ENCODE measurements around the gene ABHD3.
A peak's percentile ranks its signal among the peaks of the same experiment; 100 is the strongest.
"Not testable (repeated sequence)": the region's sequence is repeated elsewhere in the genome, so short reads cannot be mapped to it uniquely, and the experiment has no call there.

ABHD3 gene

DNA sequence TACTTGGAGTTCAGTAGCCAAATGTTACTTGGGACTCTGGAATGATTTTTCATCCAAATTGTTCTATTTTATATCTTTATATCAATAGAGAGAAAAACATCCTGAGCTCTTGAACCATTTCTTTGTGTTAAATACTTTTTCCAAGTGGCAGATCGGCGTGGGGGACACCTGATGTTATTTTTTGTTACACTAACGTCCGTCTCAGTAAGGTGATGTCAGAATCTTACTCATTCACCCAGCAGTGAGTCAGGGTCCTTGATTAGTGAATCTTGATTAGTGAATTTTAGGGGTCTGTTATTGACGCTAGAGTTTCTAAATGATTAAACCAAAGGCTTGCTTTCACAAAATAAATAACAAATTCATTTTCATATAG lies 37.7 kb upstream of the ABHD3 start:
- Histone ChIP-seq H3K36me3 (no peaks in the 10 kb centered on the region), H3K27me3 (no peaks in the 10 kb centered on the region), H3K9me3 (no peaks in the 10 kb centered on the region), H3K4me3 (ENCODE audit: low read depth, low read length) (peak overlapping the region; percentile 73), H3K4me1 (no peaks in the 10 kb centered on the region)
- DNase-seq, result no peak
- TF ChIP-seq, protein P1, sequence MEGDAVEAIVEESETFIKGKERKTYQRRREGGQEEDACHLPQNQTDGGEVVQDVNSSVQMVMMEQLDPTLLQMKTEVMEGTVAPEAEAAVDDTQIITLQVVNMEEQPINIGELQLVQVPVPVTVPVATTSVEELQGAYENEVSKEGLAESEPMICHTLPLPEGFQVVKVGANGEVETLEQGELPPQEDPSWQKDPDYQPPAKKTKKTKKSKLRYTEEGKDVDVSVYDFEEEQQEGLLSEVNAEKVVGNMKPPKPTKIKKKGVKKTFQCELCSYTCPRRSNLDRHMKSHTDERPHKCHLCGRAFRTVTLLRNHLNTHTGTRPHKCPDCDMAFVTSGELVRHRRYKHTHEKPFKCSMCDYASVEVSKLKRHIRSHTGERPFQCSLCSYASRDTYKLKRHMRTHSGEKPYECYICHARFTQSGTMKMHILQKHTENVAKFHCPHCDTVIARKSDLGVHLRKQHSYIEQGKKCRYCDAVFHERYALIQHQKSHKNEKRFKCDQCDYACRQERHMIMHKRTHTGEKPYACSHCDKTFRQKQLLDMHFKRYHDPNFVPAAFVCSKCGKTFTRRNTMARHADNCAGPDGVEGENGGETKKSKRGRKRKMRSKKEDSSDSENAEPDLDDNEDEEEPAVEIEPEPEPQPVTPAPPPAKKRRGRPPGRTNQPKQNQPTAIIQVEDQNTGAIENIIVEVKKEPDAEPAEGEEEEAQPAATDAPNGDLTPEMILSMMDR (IDR thresholded peaks at IDR 0.05; ENCODE audit: low read depth, low read length), result no peak

DNA sequence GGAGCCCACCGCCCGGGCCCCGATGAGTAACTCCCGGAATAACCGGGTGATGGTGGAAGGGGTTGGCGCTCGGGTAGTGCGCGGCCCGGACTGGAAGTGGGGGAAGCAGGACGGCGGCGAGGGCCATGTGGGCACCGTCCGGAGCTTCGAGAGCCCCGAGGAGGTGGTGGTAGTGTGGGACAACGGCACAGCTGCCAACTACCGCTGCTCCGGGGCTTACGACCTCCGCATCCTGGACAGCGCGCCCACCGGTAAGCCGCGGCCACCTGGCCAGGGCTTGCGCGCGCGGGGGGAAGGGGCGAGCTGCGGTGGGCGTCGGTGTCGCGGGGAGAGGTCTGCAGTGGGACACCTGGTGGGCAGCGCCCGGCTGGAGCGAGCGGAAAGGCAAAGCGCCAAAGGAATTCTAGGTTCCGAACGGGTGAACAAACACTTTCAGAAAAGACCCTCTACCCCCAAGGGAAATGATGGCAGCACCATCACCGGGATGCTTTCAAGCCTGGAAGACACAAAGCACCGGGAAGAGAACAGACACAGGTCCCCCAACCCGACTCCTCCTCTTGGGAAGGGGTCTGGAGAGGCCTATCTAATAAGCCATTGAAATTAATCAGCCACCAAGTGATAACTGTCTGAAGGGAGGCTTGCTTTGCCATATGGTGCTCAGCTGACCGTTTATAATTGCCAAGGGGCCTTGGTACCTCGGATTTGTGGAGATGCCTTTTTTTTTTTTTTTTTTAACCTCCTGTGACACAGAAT lies 37.2 kb upstream of the ABHD3 start:
- Histone ChIP-seq H3K4me3 (ENCODE audit: low read depth, low read length) (peak overlapping the region; percentile 73), H3K36me3 (no peaks in the 10 kb centered on the region), H3K27me3 (no peaks in the 10 kb centered on the region), H3K4me1 (no peaks in the 10 kb centered on the region), H3K9me3 (no peaks in the 10 kb centered on the region)
- TF ChIP-seq, protein P1 (IDR thresholded peaks at IDR 0.05; ENCODE audit: low read depth, low read length), result no peak
- peak; percentile 43 for DNase-seq

DNA sequence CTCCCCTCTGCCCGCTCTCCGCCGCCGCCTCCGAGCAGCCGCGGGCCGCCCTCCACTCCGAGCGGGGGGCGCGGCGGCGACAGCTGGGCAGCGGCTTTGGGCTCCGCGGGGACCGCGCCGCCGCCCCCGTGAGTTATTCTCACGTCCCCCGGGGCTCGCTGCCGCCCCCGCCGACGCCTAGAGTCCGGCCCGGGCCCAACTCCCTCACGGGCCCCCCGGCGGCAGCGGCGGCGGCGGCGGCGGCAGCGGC lies 36.7 kb upstream of the ABHD3 start:
- Histone ChIP-seq H3K27me3 (no peaks in the 10 kb centered on the region), H3K4me1 (no peaks in the 10 kb centered on the region), H3K9me3 (no peaks in the 10 kb centered on the region), H3K36me3 (no peaks in the 10 kb centered on the region), H3K4me3 (ENCODE audit: low read depth, low read length) (peak overlapping the region; percentile 73)
- DNase-seq, result no peak
- TF ChIP-seq, protein P1 (IDR thresholded peaks at IDR 0.05; ENCODE audit: low read depth, low read length), result no peak

DNA sequence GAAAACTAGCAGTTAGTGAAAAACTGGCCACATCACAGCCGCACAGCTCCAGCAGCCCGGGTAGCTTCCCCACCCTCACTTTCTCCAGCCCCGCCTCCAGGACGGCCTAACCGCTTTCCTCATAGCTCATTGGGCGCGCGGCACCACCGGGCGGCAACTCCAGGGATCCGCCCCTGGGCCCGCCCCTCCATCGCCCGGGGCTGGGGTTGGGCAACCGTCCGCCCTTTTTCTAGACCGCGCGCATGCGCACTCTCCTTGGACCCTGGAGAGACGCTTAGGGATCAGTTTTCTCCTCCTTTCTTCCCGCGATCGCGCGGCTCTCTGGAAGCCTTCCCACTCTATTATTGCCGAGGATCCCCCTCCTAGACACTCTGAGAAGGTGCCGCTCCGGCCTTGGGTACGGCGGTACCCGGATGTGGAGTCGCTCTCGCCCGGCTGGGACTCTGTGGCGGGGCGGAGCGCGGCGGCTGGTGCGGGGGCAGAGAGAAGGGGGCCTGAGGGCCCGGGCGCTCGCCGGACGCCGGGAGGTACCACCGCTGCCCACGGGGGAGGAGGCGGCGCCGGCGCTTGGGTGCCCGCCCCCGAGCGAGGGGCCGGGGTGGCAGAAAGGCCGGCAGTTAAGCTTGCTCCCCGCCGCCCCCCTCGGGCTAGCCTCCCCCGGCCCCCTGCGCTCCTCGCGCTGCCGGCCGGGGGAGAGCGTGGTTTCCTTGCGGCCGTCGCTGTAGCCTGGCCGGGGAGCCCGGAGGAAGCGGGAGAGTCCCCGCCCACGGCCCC lies 36.2 kb upstream of the ABHD3 start, which contains the start of gene MIB1:
TSS of gene MIB1 (plus strand) at position 255 of the 774 bp plus-strand sequence. CDS start 792 bp downstream, outside the sequence.
- Histone ChIP-seq H3K4me3 (ENCODE audit: low read depth, low read length) (peak within 1 kb of the TSS; percentile 73), H3K36me3 (no peaks in the 10 kb centered on the region), H3K9me3 (no peaks in the 10 kb centered on the region), H3K27me3 (no peaks in the 10 kb centered on the region), H3K4me1 (no peaks in the 10 kb centered on the region)
- peak; percentile 95 for DNase-seq
- TF ChIP-seq, protein P1 (IDR thresholded peaks at IDR 0.05; ENCODE audit: low read depth, low read length), result no peak

DNA sequence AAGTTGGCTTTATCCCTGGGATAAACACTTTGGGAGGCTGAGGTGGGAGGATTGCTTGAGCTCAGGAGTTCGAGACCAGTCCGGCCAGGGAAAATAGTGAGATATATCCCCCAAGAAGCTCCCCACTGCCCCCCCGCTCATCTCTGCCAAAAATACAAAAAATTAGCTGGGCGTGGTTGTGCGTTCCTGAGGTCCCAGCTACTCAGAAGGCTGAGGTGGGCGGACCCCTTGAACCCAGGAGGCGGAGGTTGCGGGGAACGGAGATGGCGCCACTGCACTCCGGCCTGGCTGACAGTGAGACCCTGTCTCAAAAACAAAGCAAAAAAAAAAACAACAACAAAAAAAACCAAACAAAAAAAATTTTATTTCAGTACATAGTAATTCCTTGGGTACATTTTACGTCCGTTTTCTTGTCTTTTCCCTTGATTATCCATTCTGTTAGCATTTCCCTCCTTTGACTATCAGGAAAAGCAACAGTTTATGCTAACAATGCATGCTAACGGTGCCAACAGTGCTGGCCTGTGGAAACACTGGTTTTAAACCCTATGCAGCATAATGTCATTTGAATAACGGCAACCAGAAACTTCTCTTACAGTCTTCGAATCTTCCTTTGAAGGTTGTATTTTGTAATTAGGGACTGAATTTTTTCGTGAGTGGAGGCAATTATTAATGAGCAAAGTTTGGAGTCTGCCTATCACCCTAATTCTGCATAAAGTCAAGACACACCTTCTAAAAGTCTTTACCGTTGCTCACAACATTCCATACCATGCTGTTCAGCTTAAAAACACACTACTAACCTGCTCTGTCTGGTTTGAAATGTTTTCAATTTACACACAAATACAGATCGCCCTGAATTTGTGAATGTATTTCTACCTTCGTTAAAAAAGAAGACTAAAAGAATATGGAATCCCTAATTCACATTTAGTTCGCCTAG lies 35.3 kb upstream of the ABHD3 start:
- Histone ChIP-seq H3K27me3 (no peaks in the 10 kb centered on the region), H3K4me1 (no peaks in the 10 kb centered on the region), H3K4me3 (ENCODE audit: low read depth, low read length) (peak overlapping the region; percentile 45), H3K9me3 (no peaks in the 10 kb centered on the region), H3K36me3 (no peaks in the 10 kb centered on the region)
- no peak for DNase-seq
- TF ChIP-seq, protein P1 (IDR thresholded peaks at IDR 0.05; ENCODE audit: low read depth, low read length), result no peak

DNA sequence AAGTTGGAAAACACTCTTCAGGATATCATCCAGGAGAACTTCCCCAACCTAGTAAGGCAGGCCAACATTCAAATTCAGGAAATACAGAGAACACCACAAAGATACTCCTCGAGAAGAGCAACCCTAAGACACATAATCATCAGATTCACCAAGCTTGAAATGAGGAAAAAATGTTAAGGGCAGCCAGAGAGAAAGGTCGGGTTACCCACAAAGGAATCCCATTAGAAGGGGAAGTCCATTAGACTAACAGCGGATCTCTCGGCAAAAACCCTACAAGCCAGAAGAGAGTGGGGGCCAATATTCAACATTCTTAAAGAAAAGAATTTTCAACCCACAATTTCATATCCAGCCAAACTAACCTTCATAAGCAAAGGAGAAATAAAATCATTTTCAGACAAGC lies 32.4 kb upstream of the ABHD3 start:
- not testable (repeated sequence) for H3K4me3 ChIP-seq (ENCODE audit: low read depth, low read length); DNase-seq; H3K36me3 ChIP-seq; H3K9me3 ChIP-seq; H3K27me3 ChIP-seq; H3K4me1 ChIP-seq
